Measurements from ENCODE around the gene KRT33B. TPM values are rescaled to one million over a fixed set of nuclear protein-coding genes. Genes with fewer than 3 reads are reported as not detected.

The KRT33B gene
- total and polyA plus RNA-seq, 2 of the 13 experiments (the other 11 are each of a cell fraction or from before 2014, with no cell fraction given): not detected

DNA sequence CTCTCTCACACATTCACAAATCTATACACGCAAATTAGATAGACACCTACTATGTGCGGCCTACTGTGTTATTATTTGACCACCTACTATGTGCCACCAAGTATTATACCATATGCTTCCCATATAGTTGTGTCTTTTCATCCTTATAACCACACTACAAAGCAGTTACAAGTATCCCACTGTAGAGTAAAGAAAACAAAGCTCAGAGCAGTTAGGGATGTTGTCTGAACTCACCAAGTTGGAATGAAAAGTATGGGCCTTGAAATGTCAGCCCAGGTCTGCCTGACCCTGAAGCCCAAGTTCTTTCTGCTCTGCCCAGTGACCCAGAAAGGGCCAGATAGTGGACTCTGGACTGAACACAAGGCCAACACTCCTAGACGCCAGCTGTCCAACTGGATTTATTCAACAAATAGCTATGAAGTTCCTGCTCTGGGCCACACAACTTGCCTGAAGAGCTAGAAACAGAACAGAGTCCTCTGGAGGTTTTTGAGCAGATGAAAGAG lies 46.3 kb upstream of the KRT33B start (continued):
- TF ChIP-seq KDM5A (IDR thresholded peaks at IDR 0.05; ENCODE audit: borderline replicate concordance, low read length) (no peak), ZNF614 (CRISPR knock-in tag; IDR thresholded peaks at IDR 0.05; ENCODE audit: borderline replicate concordance) (no peak), GABPB1 (CRISPR knock-in tag; IDR thresholded peaks at IDR 0.05) (no peak), ZNF282 (IDR thresholded peaks at IDR 0.05; ENCODE audit: partially characterized antibody) (no peak), SMC3 (IDR thresholded peaks at IDR 0.05; ENCODE audit: low read length) (no peak), ZNF337 (CRISPR knock-in tag; IDR thresholded peaks at IDR 0.05; ENCODE audit: borderline replicate concordance, low read depth) (no peak), PCBP1 (IDR thresholded peaks at IDR 0.05; ENCODE audit: borderline replicate concordance, low read depth, low read length) (no peak), HOXA7 (CRISPR knock-in tag; IDR thresholded peaks at IDR 0.05) (no peak), HNRNPL (IDR thresholded peaks at IDR 0.05; ENCODE audit: low read depth, low read length) (no peak), XBP1 (CRISPR knock-in tag; IDR thresholded peaks at IDR 0.05) (no peak), ZMAT3 (CRISPR knock-in tag; conservative IDR thresholded peaks at IDR 0.05) (no peak), TBX2 (CRISPR knock-in tag; IDR thresholded peaks at IDR 0.05; ENCODE audit: borderline replicate concordance) (peak; percentile 41; the same call in 1 of the 2 replicates)
- TF ChIP-seq, protein P1, sequence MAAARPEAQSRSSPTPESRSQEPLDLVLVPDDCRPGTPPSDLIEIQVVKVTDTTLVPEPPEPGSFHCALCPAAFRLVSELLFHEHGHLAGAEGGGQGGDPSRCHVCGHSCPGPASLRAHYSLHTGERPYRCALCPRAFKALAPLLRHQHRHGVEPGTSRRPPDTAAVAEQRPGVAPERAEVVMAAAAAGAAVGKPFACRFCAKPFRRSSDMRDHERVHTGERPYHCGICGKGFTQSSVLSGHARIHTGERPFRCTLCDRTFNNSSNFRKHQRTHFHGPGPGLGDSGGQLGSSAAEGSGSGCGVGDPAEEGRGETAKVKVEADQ (CRISPR knock-in tag; IDR thresholded peaks at IDR 0.05; ENCODE audit: borderline replicate concordance): no peak
- TF ChIP-seq, protein P2, sequence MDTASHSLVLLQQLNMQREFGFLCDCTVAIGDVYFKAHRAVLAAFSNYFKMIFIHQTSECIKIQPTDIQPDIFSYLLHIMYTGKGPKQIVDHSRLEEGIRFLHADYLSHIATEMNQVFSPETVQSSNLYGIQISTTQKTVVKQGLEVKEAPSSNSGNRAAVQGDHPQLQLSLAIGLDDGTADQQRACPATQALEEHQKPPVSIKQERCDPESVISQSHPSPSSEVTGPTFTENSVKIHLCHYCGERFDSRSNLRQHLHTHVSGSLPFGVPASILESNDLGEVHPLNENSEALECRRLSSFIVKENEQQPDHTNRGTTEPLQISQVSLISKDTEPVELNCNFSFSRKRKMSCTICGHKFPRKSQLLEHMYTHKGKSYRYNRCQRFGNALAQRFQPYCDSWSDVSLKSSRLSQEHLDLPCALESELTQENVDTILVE (CRISPR knock-in tag; IDR thresholded peaks at IDR 0.05): peak; percentile 54; the same call in 1 of the 2 replicates
- TF ChIP-seq, protein P3, sequence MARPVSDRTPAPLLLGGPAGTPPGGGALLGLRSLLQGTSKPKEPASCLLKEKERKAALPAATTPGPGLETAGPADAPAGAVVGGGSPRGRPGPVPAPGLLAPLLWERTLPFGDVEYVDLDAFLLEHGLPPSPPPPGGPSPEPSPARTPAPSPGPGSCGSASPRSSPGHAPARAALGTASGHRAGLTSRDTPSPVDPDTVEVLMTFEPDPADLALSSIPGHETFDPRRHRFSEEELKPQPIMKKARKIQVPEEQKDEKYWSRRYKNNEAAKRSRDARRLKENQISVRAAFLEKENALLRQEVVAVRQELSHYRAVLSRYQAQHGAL (CRISPR knock-in tag; IDR thresholded peaks at IDR 0.05; ENCODE audit: not compliant biosample characterization): no peak
- TF ChIP-seq, protein P4, sequence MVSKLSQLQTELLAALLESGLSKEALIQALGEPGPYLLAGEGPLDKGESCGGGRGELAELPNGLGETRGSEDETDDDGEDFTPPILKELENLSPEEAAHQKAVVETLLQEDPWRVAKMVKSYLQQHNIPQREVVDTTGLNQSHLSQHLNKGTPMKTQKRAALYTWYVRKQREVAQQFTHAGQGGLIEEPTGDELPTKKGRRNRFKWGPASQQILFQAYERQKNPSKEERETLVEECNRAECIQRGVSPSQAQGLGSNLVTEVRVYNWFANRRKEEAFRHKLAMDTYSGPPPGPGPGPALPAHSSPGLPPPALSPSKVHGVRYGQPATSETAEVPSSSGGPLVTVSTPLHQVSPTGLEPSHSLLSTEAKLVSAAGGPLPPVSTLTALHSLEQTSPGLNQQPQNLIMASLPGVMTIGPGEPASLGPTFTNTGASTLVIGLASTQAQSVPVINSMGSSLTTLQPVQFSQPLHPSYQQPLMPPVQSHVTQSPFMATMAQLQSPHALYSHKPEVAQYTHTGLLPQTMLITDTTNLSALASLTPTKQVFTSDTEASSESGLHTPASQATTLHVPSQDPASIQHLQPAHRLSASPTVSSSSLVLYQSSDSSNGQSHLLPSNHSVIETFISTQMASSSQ (IDR thresholded peaks at IDR 0.05; ENCODE audit: low read depth): no peak
- TF ChIP-seq, protein P4 (CRISPR knock-in tag; IDR thresholded peaks at IDR 0.05; ENCODE audit: borderline replicate concordance): no peak
- TF ChIP-seq, protein P5, sequence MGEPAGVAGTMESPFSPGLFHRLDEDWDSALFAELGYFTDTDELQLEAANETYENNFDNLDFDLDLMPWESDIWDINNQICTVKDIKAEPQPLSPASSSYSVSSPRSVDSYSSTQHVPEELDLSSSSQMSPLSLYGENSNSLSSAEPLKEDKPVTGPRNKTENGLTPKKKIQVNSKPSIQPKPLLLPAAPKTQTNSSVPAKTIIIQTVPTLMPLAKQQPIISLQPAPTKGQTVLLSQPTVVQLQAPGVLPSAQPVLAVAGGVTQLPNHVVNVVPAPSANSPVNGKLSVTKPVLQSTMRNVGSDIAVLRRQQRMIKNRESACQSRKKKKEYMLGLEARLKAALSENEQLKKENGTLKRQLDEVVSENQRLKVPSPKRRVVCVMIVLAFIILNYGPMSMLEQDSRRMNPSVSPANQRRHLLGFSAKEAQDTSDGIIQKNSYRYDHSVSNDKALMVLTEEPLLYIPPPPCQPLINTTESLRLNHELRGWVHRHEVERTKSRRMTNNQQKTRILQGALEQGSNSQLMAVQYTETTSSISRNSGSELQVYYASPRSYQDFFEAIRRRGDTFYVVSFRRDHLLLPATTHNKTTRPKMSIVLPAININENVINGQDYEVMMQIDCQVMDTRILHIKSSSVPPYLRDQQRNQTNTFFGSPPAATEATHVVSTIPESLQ (CRISPR knock-in tag; conservative IDR thresholded peaks at IDR 0.05): no peak
